DOHH2 (cell line): ENCODE data around the gene KIF26B.

Experiments used
- EZH2phosphoT487 ChIP-seq: fragments of 200-600 bp; sonication (generic); IDR thresholded peaks from 2 replicates; pipeline ENCODE4 v1.6.1; 2017; ENCODE audit warnings: borderline replicate concordance, mild to moderate bottlenecking, antibody characterized with exemption, low read length, moderate library complexity, mixed read lengths
- TF ChIP-seq, protein P1 (sequence below): fragments of 200-600 bp; sonication (generic); IDR thresholded peaks from one replicate; pipeline ENCODE4 v1.5.1; 2014; ENCODE audit warnings: antibody characterized with exemption, mild to moderate bottlenecking, low read depth, low read length; ENCODE audit not compliant: poor library complexity, severe bottlenecking

DNA sequence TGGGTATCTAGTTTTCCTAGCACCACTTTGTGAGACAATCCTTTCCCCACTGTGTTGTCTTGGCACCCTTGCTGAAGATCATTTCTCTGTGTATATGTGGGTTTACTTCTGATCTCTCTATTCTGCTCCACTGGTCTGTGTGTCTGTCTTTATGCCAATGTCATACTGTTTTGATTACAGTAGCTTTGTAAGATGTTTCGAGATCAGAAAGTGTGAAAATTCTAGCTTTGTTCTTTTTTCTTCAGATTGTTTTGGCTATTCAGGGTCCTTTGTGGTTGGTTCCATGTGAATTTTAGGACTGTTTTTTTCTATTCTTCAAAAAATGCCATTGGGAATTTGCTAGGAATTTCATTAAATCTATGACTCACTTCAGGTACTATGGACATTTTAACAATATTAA, 116.2 kb downstream of the KIF26B start:
- TF ChIP-seq, protein P1, sequence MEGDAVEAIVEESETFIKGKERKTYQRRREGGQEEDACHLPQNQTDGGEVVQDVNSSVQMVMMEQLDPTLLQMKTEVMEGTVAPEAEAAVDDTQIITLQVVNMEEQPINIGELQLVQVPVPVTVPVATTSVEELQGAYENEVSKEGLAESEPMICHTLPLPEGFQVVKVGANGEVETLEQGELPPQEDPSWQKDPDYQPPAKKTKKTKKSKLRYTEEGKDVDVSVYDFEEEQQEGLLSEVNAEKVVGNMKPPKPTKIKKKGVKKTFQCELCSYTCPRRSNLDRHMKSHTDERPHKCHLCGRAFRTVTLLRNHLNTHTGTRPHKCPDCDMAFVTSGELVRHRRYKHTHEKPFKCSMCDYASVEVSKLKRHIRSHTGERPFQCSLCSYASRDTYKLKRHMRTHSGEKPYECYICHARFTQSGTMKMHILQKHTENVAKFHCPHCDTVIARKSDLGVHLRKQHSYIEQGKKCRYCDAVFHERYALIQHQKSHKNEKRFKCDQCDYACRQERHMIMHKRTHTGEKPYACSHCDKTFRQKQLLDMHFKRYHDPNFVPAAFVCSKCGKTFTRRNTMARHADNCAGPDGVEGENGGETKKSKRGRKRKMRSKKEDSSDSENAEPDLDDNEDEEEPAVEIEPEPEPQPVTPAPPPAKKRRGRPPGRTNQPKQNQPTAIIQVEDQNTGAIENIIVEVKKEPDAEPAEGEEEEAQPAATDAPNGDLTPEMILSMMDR = no peak
- TF ChIP-seq EZH2phosphoT487 = no peak
